GM12875 (cell line): Measurements from ENCODE around the gene RBM45.
"Not testable (repeated sequence)": the region's sequence is repeated elsewhere in the genome, so short reads cannot be mapped to it uniquely, and the experiment has no call there.

Source experiments
- H3K4me3 ChIP-seq: one replicate; pipeline ENCODE4 v1.5.1; 2011; ENCODE audit warnings: low read depth, low read length, control low read depth
- CTCF ChIP-seq: IDR thresholded peaks from 2 replicates; pipeline ENCODE4 v1.5.1; 2011; ENCODE audit warnings: low read depth, mild to moderate bottlenecking, control low read depth, inconsistent platforms, low read length, moderate library complexity, borderline replicate concordance; ENCODE audit not compliant: insufficient read depth

RBM45 gene

GRCh38 chr2:178072000-178072382, 40.2 kb upstream of the RBM45 start:
- no peak for TF ChIP-seq CTCF
- H3K4me3 ChIP-seq, result no peak overlapping the region

DNA sequence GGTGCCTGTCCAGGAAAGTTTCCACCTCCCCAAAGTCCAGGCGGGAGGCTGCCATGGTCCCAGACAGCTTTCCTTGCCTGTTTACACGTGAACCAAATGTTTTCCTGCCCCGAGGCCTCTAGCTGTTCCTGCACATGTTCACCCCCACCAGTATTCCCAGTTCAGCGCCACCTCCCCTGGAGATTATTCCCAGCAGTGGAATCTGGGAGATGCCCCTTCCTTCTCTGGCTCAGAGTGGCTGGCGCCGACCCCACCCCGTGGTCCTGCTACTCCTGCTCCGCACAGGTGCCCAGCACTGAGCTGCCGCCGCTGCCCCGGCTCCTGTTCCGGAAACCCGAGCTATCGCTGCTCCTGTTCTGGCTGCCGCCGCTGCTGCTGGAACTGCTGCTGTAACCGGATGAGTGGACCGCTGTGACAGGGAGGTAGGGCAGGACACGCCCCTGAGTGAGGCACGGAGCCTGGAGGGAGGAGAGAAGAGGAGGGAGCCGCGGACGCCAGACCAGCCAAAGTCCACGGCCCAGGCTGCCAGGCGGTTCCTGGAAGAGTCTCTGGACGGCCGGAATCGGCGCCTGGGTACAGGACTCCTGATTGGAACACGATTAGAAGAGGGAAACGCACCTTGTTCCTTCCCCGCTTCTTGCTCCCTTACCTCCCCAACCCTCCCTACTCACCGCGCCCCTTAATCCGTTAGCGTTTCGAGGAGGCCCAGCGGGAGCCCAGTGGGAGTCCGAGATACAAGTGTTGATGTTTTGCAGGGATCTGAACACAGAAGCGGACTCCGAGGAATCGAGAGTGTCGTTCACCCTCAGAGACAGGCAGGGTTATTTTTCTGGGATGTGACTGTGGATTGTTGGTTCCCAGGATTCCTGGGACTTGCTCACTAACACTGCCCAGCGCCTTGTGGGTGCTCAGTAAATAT, 39.6 kb upstream of the RBM45 start, which contains the start of gene PDE11A:
PDE11A (minus strand) TSS at position 395 of the 919 bp plus-strand sequence; CDS start at position 55, 340 bp downstream.
- no peak within 1 kb of the TSS for H3K4me3 ChIP-seq
- TF ChIP-seq CTCF, result no peak

DNA sequence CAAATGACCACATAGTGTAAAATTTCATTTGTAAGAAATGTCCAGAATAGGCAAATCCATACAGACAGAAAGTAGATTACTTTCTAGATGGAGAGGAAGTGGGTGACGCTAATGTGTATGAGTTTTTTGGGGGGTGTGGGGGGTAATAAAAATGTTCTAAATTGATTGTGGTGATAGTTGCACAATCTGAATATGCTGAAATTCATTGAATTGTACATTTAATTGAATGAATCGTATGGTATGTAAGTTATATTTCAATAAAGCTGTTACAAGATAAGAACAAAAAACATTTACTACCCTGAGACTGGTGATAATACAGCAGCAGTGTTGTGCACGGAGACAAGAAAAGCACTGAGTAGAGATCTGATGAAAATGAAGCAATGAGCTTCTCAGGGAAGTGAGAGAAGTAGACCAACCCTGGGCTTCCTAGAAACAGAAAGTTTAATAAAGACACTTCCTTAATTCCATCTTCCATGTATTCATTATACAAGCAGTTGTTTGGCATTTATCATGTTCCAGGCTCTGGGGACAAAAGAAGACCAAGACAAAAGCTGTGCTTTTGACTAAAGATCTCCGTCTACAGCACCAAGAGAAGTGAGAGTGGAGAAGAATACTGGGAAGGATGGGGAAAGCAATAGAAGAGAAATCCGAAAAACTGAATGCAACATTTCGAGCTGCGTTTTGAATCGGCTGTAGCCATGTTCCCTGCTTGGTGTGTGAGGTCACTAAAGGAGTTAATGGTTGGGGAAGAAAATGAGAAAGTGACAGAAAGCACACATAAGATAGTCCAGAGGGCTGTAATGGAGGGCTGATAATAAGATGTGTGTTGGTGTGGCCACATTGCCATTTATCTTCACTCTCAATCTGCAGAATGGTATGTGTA, 37.9 kb upstream of the RBM45 start:
- TF ChIP-seq CTCF, result no peak
- no peak overlapping the region for H3K4me3 ChIP-seq

DNA sequence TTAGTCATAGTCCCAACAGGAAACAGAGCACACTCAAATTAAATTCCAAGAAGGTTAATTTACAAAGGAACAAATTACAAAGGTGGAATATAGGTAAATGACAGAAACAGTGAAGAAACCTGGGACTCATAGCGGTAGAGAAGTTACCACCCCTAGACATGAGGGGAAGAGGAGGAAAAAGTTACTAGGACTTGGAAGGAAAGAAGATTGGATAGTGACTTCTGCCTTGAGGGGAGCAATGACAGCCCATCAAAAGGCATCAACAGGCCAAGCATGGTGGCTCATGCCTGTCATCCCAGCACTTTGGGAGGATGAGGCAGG, 37.3 kb upstream of the RBM45 start:
- TF ChIP-seq CTCF, result no peak
- no peak overlapping the region for H3K4me3 ChIP-seq

DNA sequence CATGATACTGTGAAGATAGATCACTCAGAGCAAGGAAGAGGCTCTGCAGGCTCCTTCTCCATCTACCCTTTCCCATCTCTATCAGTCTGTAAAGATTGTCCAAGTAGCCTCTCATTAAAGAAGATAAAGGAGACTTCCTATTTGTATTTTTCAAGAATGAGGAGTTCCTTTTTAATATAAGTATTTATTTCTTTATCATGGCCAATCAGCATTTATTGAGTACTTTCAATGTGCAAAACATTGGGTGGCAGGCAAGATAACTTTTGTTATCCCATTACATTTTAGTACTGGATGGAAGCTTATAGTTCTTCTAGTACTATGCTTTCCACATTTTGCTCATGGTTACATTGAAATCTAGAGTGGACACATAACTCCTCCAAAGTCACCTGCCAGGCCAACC, 36.1 kb upstream of the RBM45 start:
- no peak overlapping the region for H3K4me3 ChIP-seq
- TF ChIP-seq CTCF, result no peak

DNA sequence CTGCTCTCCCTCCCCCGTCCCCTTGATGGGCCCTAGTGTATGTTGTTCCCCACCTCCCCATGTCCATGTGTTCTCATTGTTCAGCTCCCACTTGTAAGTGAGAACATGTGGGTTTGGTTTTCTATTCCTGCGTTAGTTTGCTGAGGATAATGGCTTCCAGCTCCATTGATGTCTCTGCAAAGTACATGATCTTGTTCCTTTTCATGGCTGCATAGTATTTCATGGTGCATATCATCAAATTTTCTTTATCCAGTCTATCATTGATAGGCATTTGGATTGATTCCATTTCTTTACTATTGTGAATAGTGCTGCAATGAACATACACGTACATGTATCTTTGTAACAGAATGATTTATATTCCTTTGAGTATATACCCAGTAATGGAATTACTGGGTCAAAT, 33.0 kb upstream of the RBM45 start:
- H3K4me3 ChIP-seq, result not testable (repeated sequence)

- H3K4me3 ChIP-seq, result no peak overlapping the region
- no peak for TF ChIP-seq CTCF
Observed at GRCh38 chr2:178082408-178083045, 29.7 kb upstream of the RBM45 start.
